HEK293 (cell line): ENCODE data around the gene CEBPE.

Experiments
- EGR2 ChIP-seq: fragments of 450-650 bp; formaldehyde crosslinking; IDR thresholded peaks from 2 replicates; pipeline ENCODE4 v1.5.1; 2016; ENCODE audit warnings: low read depth, missing biosample characterization, missing genetic modification characterization
- GFI1B ChIP-seq: fragments of 450-650 bp; formaldehyde crosslinking; IDR thresholded peaks from 2 replicates; pipeline ENCODE4 v1.5.1; 2016; ENCODE audit warnings: missing biosample characterization, missing genetic modification characterization
- GLIS1 ChIP-seq: fragments of 450-650 bp; formaldehyde crosslinking; IDR thresholded peaks from 2 replicates; pipeline ENCODE4 v1.5.1; 2016; ENCODE audit warnings: missing biosample characterization, missing genetic modification characterization
- KLF1 ChIP-seq: fragments of 450-650 bp; formaldehyde crosslinking; IDR thresholded peaks from 2 replicates; pipeline ENCODE4 v1.5.1; 2016; ENCODE audit warnings: missing biosample characterization, missing genetic modification characterization
- KLF9 ChIP-seq: fragments of 450-650 bp; formaldehyde crosslinking; IDR thresholded peaks from 2 replicates; pipeline ENCODE4 v1.5.1; 2016; ENCODE audit warnings: missing biosample characterization, missing genetic modification characterization, low read depth
- MZF1 ChIP-seq: fragments of 450-650 bp; formaldehyde crosslinking; IDR thresholded peaks from 2 replicates; pipeline ENCODE4 v1.5.1; 2017; ENCODE audit warnings: missing biosample characterization, missing genetic modification characterization, borderline replicate concordance
- SETDB1 ChIP-seq: IDR thresholded peaks from one replicate; pipeline ENCODE4 v1.6.1; 2017; ENCODE audit warnings: mild to moderate bottlenecking, low read length, moderate library complexity, mixed read lengths; ENCODE audit not compliant: insufficient read length
- SP3 ChIP-seq: fragments of 450-650 bp; formaldehyde crosslinking; IDR thresholded peaks from 2 replicates; pipeline ENCODE4 v1.5.1; 2016; ENCODE audit warnings: missing biosample characterization, missing genetic modification characterization
- ZBTB48 ChIP-seq: fragments of 450-650 bp; formaldehyde crosslinking; IDR thresholded peaks from 2 replicates; pipeline ENCODE4 v1.5.1; 2016; ENCODE audit warnings: missing biosample characterization, missing genetic modification characterization
- ZBTB7A ChIP-seq: fragments of 450-650 bp; formaldehyde crosslinking; IDR thresholded peaks from 2 replicates; pipeline ENCODE4 v1.5.1; 2016; ENCODE audit warnings: low read depth, missing biosample characterization, missing genetic modification characterization
- ZEB2 ChIP-seq: fragments of 450-650 bp; formaldehyde crosslinking; IDR thresholded peaks from 2 replicates; pipeline ENCODE4 v1.5.1; 2016; ENCODE audit warnings: missing biosample characterization, missing genetic modification characterization
- ZFP37 ChIP-seq: fragments of 450-650 bp; formaldehyde crosslinking; IDR thresholded peaks from 2 replicates; pipeline ENCODE4 v1.5.1; 2016; ENCODE audit warnings: missing biosample characterization, missing genetic modification characterization
- ZIC2 ChIP-seq: fragments of 450-650 bp; formaldehyde crosslinking; IDR thresholded peaks from 2 replicates; pipeline ENCODE4 v1.5.1; 2016; ENCODE audit warnings: missing biosample characterization, missing genetic modification characterization
- ZNF2 ChIP-seq: fragments of 450-650 bp; formaldehyde crosslinking; IDR thresholded peaks from 2 replicates; pipeline ENCODE4 v1.5.1; 2016; ENCODE audit warnings: missing biosample characterization, missing genetic modification characterization
- ZNF202 ChIP-seq: fragments of 450-650 bp; formaldehyde crosslinking; IDR thresholded peaks from 2 replicates; pipeline ENCODE4 v1.5.1; 2016; ENCODE audit warnings: missing biosample characterization, missing genetic modification characterization, borderline replicate concordance
- ZNF211 ChIP-seq: fragments of 450-650 bp; formaldehyde crosslinking; IDR thresholded peaks from 2 replicates; pipeline ENCODE4 v1.5.1; 2016; ENCODE audit warnings: low read depth, missing biosample characterization, missing genetic modification characterization
- ZNF24 ChIP-seq: fragments of 450-650 bp; formaldehyde crosslinking; IDR thresholded peaks from 2 replicates; pipeline ENCODE4 v1.5.1; 2016; ENCODE audit warnings: missing biosample characterization, missing genetic modification characterization
- ZNF248 ChIP-seq: fragments of 450-650 bp; formaldehyde crosslinking; IDR thresholded peaks from 2 replicates; pipeline ENCODE4 v1.5.1; 2017; ENCODE audit warnings: missing biosample characterization, missing genetic modification characterization
- ZNF37A ChIP-seq: fragments of 450-650 bp; IDR thresholded peaks from 2 replicates; pipeline ENCODE4 v1.5.1; 2018; ENCODE audit warnings: missing biosample characterization, missing genetic modification characterization
- ZNF416 ChIP-seq: fragments of 450-650 bp; formaldehyde crosslinking; IDR thresholded peaks from 2 replicates; pipeline ENCODE4 v1.5.1; 2016; ENCODE audit warnings: missing biosample characterization, missing genetic modification characterization
- ZNF433 ChIP-seq: fragments of 450-650 bp; formaldehyde crosslinking; IDR thresholded peaks from 2 replicates; pipeline ENCODE4 v1.5.1; 2016; ENCODE audit warnings: missing biosample characterization, missing genetic modification characterization, low read depth
- ZNF473 ChIP-seq: fragments of 450-650 bp; formaldehyde crosslinking; IDR thresholded peaks from 2 replicates; pipeline ENCODE4 v1.5.1; 2017; ENCODE audit warnings: missing biosample characterization, missing genetic modification characterization
- ZNF510 ChIP-seq: fragments of 450-650 bp; formaldehyde crosslinking; IDR thresholded peaks from 2 replicates; pipeline ENCODE4 v1.5.1; 2018; ENCODE audit warnings: mild to moderate bottlenecking, missing genetic modification characterization, missing biosample characterization; ENCODE audit not compliant: insufficient replicate concordance
- ZNF513 ChIP-seq: fragments of 450-650 bp; IDR thresholded peaks from 2 replicates; pipeline ENCODE4 v1.5.1; 2018; ENCODE audit warnings: missing biosample characterization, missing genetic modification characterization
- ZNF521 ChIP-seq: fragments of 450-650 bp; formaldehyde crosslinking; IDR thresholded peaks from 2 replicates; pipeline ENCODE4 v1.5.1; 2017; ENCODE audit warnings: missing biosample characterization, mild to moderate bottlenecking, missing genetic modification characterization
- ZNF555 ChIP-seq: fragments of 450-650 bp; formaldehyde crosslinking; conservative IDR thresholded peaks from 2 replicates; pipeline ENCODE4 v1.5.1; 2017; ENCODE audit warnings: missing biosample characterization, mild to moderate bottlenecking, missing genetic modification characterization, inconsistent platforms
- ZNF600 ChIP-seq: fragments of 450-650 bp; formaldehyde crosslinking; IDR thresholded peaks from 2 replicates; pipeline ENCODE4 v1.5.1; 2016; ENCODE audit warnings: missing biosample characterization, missing genetic modification characterization
- ZNF629 ChIP-seq: fragments of 450-650 bp; formaldehyde crosslinking; IDR thresholded peaks from 2 replicates; pipeline ENCODE4 v1.5.1; 2017; ENCODE audit warnings: missing biosample characterization, missing genetic modification characterization
- ZNF692 ChIP-seq: fragments of 450-650 bp; formaldehyde crosslinking; IDR thresholded peaks from 2 replicates; pipeline ENCODE4 v1.5.1; 2016; ENCODE audit warnings: missing biosample characterization, missing genetic modification characterization
- ZNF707 ChIP-seq: fragments of 450-650 bp; formaldehyde crosslinking; IDR thresholded peaks from 2 replicates; pipeline ENCODE4 v1.5.1; 2016; ENCODE audit warnings: missing biosample characterization, missing genetic modification characterization
- ZNF76 ChIP-seq: fragments of 450-650 bp; formaldehyde crosslinking; IDR thresholded peaks from 2 replicates; pipeline ENCODE4; 2016; ENCODE audit warnings: low read depth, missing biosample characterization, missing genetic modification characterization, borderline replicate concordance
- ZNF777 ChIP-seq: fragments of 450-650 bp; formaldehyde crosslinking; IDR thresholded peaks from 2 replicates; pipeline ENCODE4 v1.5.1; 2017; ENCODE audit warnings: missing biosample characterization, missing genetic modification characterization, borderline replicate concordance
- TF ChIP-seq, protein P1 (sequence below): fragments of 450-650 bp; formaldehyde crosslinking; conservative IDR thresholded peaks from 2 replicates; pipeline ENCODE4 v1.5.1; 2016; ENCODE audit warnings: low read depth, missing biosample characterization, missing genetic modification characterization

CEBPE gene

GRCh38 chr14:23095196-23096108 is 23.6 kb downstream of the CEBPE start, which contains the start of gene C14orf119 (continued):
- TF ChIP-seq ZNF692 (tag by site-specific recombination) (peak; percentile 62; the same call in 1 of the 2 replicates), SETDB1 (no peak), ZNF211 (tag by site-specific recombination) (no peak), EGR2 (tag by site-specific recombination) (peak; percentile 38; the same call in 1 of the 2 replicates), ZNF248 (tag by site-specific recombination) (no peak), ZNF521 (tag by site-specific recombination) (no peak), ZBTB7A (tag by site-specific recombination) (0 out of 2 replicates have a peak, but pooled peaks have one; percentile 63), ZNF76 (tag by site-specific recombination) (0 out of 2 replicates have a peak, but pooled peaks have one; percentile 52), ZNF707 (tag by site-specific recombination) (no peak), ZNF433 (no peak), SP3 (tag by site-specific recombination) (peak; percentile 63), ZFP37 (no peak), ZNF202 (tag by site-specific recombination) (no peak), ZNF513 (no peak), ZEB2 (tag by site-specific recombination) (0 out of 2 replicates have a peak, but pooled peaks have one; percentile 15), ZNF600 (tag by site-specific recombination) (peak; percentile 22; the same call in 1 of the 2 replicates), ZNF416 (tag by site-specific recombination) (no peak), GFI1B (tag by site-specific recombination) (no peak), ZIC2 (no peak), MZF1 (tag by site-specific recombination) (no peak), ZNF37A (tag by site-specific recombination) (no peak), GLIS1 (tag by site-specific recombination) (peak; percentile 59), ZNF777 (tag by site-specific recombination) (no peak), ZNF2 (tag by site-specific recombination) (0 out of 2 replicates have a peak, but pooled peaks have one; percentile 14), ZNF555 (no peak), ZNF473 (no peak), ZBTB48 (tag by site-specific recombination) (0 out of 2 replicates have a peak, but pooled peaks have one; percentile 33), KLF9 (tag by site-specific recombination) (peak; percentile 53), ZNF510 (tag by site-specific recombination) (no peak), ZNF629 (tag by site-specific recombination) (peak; percentile 48), ZNF24 (tag by site-specific recombination) (0 out of 2 replicates have a peak, but pooled peaks have one; percentile 24), KLF1 (tag by site-specific recombination) (peak; percentile 39; the same call in 1 of the 2 replicates)
- TF ChIP-seq, protein P1, sequence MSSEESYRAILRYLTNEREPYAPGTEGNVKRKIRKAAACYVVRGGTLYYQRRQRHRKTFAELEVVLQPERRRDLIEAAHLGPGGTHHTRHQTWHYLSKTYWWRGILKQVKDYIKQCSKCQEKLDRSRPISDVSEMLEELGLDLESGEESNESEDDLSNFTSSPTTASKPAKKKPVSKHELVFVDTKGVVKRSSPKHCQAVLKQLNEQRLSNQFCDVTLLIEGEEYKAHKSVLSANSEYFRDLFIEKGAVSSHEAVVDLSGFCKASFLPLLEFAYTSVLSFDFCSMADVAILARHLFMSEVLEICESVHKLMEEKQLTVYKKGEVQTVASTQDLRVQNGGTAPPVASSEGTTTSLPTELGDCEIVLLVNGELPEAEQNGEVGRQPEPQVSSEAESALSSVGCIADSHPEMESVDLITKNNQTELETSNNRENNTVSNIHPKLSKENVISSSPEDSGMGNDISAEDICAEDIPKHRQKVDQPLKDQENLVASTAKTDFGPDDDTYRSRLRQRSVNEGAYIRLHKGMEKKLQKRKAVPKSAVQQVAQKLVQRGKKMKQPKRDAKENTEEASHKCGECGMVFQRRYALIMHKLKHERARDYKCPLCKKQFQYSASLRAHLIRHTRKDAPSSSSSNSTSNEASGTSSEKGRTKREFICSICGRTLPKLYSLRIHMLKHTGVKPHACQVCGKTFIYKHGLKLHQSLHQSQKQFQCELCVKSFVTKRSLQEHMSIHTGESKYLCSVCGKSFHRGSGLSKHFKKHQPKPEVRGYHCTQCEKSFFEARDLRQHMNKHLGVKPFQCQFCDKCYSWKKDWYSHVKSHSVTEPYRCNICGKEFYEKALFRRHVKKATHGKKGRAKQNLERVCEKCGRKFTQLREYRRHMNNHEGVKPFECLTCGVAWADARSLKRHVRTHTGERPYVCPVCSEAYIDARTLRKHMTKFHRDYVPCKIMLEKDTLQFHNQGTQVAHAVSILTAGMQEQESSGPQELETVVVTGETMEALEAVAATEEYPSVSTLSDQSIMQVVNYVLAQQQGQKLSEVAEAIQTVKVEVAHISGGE (tag by site-specific recombination): no peak
